HG02798 (cell line): Measurements from ENCODE around the gene NUP133.

Experiments used
- ATAC-seq: cut with Tn5 transposase; IDR thresholded peaks from one replicate; pipeline ENCODE4 v1.9.1; 2021; ENCODE audit warnings: mild to moderate bottlenecking; ENCODE audit not compliant: unreplicated experiment, poor library complexity

The NUP133 gene

GRCh38 chr1:229392936-229393335 lies 115.2 kb downstream of the NUP133 start:
- no peak for ATAC-seq
